Heart left ventricle (tissue), 13 donors: Measurements from ENCODE around the gene ECEL1.

Experiments used
- POLR2A ChIP-seq, 2 donors: fragments of 450-650 bp; IDR thresholded peaks; one replicate each; pipeline ENCODE4 v1.6.1; 2017; ENCODE audit warnings: antibody characterized with exemption in 2 of 2, mild to moderate bottlenecking in 2 of 2, moderate library complexity in 2 of 2
- TF ChIP-seq, protein P1 (sequence below), 12 donors: fragments of 200-600 bp; sonication (generic) in 4 of 12; IDR thresholded peaks; one replicate each; pipeline versions ENCODE4 v1.5.0 to v1.8.0; 2018 to 2022; ENCODE audit warnings: antibody characterized with exemption in 12 of 12, mild to moderate bottlenecking in 5 of 12
- donor health status: ischemic (EF 13 %, LVEDD 7.1; RV severe dilation, severe dysfunction).
- donor health status: DM: no; HTN: yes; CAD: no.
- donor health status: DM: no; HTN: no; CAD: no.
- donor health status: ischemic (EF 25% LVEDD 6.9; RV normal size, moderate dysfunction).
- donor health status: ischemic (EF 25% LVEDD 5.7; RV mildly dilated, moderate dysfunction).
- donor health status: ischemic (EF 35%, LVEDD 5.7; RV mildly dilated, moderate dysfunction).
- donor health status: nonischemic (EF 11% LVEDD 7.7; RV severe dilation, severe dysfunction).
- donor health status: DM: yes; HTN: yes; CAD: no.
- donor health status: PGD.
- donor health status: ischemic (EF 29% LVEDD 5.4; RV normal size, mild dysfunction).
- donor health status: nonischemic (EF 23%, LVEDD 6.1; RV moderate dilation, normal function).

DNA sequence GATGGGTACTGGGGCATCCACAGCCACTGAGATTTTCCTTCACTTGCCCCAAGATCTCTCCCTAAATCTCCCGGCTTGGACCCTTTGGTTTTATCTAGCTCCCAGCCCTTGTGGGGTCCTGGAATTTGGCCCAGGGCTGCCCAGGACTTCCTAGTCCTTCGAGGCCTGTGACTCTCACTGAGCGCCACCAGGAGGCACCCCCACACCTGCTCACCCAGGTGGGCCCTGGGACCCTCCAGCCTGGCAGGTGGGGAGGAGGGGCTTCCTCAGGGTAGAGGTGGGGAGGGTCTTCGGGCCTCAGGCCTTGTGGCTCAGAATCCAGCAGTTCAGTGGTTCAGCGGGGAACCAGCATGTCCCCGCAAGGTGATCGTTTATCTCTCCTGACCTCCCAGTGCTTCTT, 20.6 kb upstream of the ECEL1 start:
- TF ChIP-seq, protein P1, sequence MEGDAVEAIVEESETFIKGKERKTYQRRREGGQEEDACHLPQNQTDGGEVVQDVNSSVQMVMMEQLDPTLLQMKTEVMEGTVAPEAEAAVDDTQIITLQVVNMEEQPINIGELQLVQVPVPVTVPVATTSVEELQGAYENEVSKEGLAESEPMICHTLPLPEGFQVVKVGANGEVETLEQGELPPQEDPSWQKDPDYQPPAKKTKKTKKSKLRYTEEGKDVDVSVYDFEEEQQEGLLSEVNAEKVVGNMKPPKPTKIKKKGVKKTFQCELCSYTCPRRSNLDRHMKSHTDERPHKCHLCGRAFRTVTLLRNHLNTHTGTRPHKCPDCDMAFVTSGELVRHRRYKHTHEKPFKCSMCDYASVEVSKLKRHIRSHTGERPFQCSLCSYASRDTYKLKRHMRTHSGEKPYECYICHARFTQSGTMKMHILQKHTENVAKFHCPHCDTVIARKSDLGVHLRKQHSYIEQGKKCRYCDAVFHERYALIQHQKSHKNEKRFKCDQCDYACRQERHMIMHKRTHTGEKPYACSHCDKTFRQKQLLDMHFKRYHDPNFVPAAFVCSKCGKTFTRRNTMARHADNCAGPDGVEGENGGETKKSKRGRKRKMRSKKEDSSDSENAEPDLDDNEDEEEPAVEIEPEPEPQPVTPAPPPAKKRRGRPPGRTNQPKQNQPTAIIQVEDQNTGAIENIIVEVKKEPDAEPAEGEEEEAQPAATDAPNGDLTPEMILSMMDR (IDR thresholded peaks at IDR 0.05): no peak
- no peak for TF ChIP-seq POLR2A (IDR thresholded peaks at IDR 0.05)
